GM13977 (cell line): Measurements from ENCODE around the gene GPR31.

ENCODE experiments used
- DNase-seq: peaks from one replicate; pipeline ENCODE4 v3.0.0; 2012; ENCODE audit warnings: low spot score
- in situ Hi-C: fragments of 300-500 bp; cut with MboI; formaldehyde crosslinking; loops from one replicate; pipeline ENCODE4 v1.12.0; 2022; ENCODE audit warnings: low sequenced_read_pairs, low pct_unique_long_range_greater_than_20kb, mixed read lengths, inconsistent platforms; ENCODE audit not compliant: unreplicated experiment
- TF ChIP-seq, protein P1 (sequence below): IDR thresholded peaks from 2 replicates; pipeline ENCODE4 v1.5.1; 2012; ENCODE audit warnings: mild to moderate bottlenecking, control low read depth; ENCODE audit not compliant: insufficient read depth; ENCODE audit errors: extremely low read depth, missing control alignments

Gene GPR31

DNA sequence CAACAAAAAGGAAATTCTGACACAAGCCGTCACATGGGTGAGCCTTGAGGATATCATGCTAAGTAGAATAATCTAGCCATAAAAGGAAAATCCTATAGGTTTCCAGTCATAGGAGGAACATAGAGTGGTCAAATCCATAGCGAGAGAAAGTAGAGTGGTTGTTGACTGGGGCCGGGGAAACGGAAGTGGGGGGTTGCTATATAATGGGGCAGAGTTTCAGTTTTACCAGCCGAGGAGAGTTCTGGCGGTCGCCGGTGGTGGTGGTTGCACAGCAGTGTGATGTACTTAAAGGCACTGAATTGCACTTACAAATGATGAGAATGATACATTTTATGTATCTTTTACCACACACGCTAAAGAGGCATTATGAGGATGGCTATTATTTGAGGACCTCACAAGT is 4.9 kb downstream of the GPR31 start:
- in situ Hi-C loops, result no loop called here
- DNase-seq, result peak; percentile 53
- TF ChIP-seq, protein P1, sequence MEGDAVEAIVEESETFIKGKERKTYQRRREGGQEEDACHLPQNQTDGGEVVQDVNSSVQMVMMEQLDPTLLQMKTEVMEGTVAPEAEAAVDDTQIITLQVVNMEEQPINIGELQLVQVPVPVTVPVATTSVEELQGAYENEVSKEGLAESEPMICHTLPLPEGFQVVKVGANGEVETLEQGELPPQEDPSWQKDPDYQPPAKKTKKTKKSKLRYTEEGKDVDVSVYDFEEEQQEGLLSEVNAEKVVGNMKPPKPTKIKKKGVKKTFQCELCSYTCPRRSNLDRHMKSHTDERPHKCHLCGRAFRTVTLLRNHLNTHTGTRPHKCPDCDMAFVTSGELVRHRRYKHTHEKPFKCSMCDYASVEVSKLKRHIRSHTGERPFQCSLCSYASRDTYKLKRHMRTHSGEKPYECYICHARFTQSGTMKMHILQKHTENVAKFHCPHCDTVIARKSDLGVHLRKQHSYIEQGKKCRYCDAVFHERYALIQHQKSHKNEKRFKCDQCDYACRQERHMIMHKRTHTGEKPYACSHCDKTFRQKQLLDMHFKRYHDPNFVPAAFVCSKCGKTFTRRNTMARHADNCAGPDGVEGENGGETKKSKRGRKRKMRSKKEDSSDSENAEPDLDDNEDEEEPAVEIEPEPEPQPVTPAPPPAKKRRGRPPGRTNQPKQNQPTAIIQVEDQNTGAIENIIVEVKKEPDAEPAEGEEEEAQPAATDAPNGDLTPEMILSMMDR, result no peak

DNA sequence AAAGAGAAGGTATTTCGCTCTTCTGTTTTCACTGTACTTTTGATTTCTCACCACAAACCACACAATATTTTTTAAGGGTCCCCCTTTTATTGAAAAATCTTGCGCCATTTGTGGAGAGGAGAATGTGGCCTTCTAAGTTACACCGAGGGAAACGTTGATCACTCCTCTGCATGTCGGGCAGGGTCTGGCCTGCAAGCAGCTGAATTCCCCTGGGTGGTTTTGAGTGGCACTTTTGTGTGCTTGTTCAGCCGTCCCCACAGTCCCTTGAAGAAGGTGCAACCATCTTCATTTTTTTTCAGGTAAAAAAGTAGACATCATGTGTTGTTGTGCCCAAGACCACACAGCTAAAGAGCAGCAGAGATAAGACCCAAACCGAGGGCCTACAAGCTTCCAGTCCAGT is 6.1 kb downstream of the GPR31 start:
- TF ChIP-seq, protein P1, result no peak
- no peak for DNase-seq
- in situ Hi-C loops, result no loop called here

DNA sequence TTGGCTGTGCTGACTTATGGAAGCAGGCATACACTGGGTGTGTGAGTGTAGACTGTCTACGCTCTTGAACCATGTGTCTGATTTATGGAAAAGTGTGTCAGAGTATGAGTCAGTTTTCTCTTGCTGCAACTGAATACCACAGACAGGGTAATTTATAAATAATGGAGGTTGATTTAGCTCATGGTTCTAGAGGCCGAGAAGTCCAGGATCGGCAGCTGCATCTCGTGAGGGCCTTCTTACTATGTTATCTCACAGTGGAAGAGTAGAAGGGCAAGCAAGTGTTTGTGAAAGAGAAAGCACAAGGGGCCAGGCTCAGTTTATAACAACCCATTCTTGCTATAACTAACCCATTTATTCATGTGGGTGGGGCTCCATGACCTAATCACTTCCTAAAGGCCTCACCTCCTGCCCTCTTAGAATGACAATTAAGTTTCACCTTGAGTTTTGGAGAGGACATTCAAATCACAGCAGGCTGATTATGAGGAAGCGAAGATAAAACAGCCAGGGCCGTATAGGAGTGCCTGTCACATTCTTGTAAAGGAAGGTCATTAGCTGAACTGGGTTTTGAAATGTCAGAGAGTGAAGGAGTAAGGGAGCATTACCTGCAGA is 6.7 kb downstream of the GPR31 start:
- in situ Hi-C loops, result no loop called here
- TF ChIP-seq, protein P1, result no peak
- peak; percentile 72 for DNase-seq

DNA sequence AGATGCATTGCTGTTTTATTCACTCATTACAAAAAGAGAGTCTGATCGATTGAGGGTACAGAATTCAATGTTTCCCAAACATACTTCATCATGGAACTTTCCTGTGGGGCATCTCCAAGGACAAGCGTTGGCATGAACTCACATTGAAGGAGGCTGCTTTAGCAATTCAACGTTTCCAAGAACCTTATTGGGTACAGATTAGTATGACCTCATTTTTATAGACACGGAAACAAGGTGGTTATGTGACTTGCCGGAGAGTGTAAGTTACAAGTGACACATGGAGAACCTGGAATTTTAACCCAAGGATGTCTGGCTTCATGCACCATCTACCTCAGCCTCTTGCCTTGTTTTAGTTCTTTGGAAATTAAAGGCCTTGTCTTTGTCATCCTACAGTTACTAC is 8.8 kb downstream of the GPR31 start:
- no peak for DNase-seq
- in situ Hi-C loops, result loop anchor here (10.0 kb wide), 1 partner anchor 374 kb away; no protein-coding TSS in a partner anchor
- TF ChIP-seq, protein P1, result no peak

DNA sequence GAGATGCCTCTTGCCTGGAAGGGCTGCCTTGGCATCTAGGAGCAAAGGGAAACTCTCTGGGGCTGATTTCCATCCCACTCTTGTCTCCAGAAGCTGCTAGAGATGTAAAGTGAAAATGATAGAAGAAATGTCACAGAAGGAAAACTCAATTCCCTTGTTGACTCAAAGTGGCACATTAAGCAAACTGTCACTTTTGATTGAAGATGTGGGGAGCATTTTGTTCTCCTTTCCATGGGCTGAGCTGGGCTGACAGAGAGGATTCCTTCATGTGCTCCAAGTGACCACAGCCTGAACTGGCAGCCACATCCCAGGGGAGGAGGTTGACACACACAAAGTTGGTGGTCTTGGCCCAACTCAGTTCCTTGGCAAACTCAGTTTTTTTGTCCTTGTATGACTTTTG is 9.8 kb downstream of the GPR31 start:
- in situ Hi-C loops, result loop anchor here (10.0 kb wide), 1 partner anchor 373 kb away; no protein-coding TSS in a partner anchor
- no peak for DNase-seq
- TF ChIP-seq, protein P1, result no peak

DNA sequence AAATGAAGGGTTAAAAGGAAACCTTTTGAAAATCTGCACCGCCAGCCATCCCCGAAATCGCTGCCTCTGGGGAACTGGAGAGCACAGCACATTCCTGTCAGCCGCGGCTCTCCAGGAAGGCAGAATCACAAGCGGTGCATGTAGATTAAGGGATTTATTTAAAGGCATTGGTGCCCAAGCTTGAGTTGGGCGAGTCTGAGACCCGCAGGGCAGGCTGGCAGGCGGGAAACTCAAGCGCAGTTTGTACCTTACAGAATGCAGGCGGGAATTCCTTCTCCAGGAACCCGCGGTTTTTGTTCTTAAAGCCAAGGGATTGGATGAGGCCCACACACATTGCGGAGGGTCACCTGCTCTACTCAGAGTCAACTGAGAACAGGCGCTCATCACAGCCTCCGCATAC is 10.8 kb downstream of the GPR31 start:
- in situ Hi-C loops, result loop anchor here (10.0 kb wide), 1 partner anchor 372 kb away; no protein-coding TSS in a partner anchor
- DNase-seq, result no peak
- TF ChIP-seq, protein P1, result no peak
